OCI-LY3 (cell line): ENCODE data around the gene FADD.

ENCODE experiments used
- EZH2phosphoT487 ChIP-seq: fragments of 200-600 bp; shearing (Covaris generic); IDR thresholded peaks from 2 replicates; pipeline ENCODE4 v1.6.1; 2018; ENCODE audit warnings: antibody characterized with exemption, mixed run types, low read depth
- TF ChIP-seq, protein P1 (sequence below): fragments of 200-600, 300-600 bp; sonication (generic); IDR thresholded peaks from 2 replicates; pipeline ENCODE4 v1.5.1; 2014; ENCODE audit warnings: antibody characterized with exemption, low read length, low read depth

DNA sequence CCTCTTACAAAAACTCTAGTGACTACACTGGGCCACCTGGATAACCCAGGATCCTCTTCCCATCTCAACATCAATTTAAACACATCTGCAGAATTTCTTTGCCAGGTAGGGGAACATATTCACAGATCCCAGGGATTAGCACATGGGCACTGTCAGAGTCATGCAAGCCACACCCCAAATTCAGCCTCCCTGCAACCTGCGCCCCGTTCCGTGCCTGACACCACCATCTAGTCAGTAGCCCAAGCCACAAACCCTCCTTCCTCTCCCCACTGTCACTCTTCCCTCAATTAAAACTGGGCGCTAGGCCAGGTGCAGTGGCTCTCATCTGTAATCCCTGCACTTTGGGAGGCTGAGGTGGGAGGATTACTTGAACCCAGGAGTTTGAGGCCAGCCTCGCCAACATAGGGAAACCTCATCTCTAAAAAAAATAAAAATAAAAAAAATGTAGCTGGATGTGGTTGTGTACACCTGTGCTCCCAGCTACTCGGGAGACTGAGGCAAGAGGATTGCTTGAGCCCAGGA, 6.4 kb downstream of the FADD start:
- no peak for TF ChIP-seq EZH2phosphoT487
- TF ChIP-seq, protein P1, sequence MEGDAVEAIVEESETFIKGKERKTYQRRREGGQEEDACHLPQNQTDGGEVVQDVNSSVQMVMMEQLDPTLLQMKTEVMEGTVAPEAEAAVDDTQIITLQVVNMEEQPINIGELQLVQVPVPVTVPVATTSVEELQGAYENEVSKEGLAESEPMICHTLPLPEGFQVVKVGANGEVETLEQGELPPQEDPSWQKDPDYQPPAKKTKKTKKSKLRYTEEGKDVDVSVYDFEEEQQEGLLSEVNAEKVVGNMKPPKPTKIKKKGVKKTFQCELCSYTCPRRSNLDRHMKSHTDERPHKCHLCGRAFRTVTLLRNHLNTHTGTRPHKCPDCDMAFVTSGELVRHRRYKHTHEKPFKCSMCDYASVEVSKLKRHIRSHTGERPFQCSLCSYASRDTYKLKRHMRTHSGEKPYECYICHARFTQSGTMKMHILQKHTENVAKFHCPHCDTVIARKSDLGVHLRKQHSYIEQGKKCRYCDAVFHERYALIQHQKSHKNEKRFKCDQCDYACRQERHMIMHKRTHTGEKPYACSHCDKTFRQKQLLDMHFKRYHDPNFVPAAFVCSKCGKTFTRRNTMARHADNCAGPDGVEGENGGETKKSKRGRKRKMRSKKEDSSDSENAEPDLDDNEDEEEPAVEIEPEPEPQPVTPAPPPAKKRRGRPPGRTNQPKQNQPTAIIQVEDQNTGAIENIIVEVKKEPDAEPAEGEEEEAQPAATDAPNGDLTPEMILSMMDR = no peak
